Inflammatory macrophage treated with lipopolysaccharide for 1 hour (primary cell): ENCODE data around the gene MRPL23.

Experiments
- DNase-seq, 2 donors: peaks; one replicate each; pipeline ENCODE4 v3.0.0-alpha.2; 2020 to 2022

MRPL23 gene

DNA sequence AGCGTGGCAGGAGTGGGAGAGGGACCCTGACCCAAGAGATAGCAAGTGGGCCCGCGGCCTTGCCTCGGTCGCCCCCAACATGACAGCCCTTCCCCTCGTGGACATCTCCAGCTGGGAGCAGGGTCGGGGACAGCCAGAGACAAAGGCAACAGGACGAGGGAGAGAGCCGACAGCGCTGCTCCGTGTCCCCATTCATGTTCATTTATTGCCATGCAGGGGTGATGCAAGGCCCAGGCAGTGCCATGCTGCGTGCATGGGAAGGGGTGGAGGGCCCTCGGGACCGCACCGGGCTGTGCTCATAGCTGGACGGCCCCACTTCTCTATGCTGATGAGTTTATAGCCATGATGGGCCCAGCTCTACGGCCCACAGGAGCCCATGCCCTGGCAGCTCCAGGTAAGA is 12.7 kb downstream of the MRPL23 start:
- no peak for DNase-seq

DNA sequence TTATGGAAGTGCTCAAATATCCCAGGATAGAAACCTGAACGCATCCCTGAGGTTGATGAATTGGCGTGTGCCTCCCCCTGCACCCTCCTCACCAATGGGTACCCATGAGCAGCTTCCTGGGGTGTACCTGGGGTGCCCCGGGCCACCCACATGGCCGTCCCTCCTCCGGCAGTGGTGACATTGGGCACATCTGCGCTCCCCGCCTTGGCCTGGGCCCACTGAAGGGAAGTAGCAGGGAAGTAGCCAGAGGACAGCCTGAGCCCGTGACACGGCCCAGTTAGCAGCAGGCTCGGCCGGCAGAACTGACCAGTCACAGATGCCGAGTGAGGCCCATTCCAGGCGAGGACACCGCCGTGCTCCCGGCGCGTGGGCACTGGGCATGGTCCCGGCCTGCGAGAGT is 16.7 kb downstream of the MRPL23 start:
- no peak for DNase-seq

DNA sequence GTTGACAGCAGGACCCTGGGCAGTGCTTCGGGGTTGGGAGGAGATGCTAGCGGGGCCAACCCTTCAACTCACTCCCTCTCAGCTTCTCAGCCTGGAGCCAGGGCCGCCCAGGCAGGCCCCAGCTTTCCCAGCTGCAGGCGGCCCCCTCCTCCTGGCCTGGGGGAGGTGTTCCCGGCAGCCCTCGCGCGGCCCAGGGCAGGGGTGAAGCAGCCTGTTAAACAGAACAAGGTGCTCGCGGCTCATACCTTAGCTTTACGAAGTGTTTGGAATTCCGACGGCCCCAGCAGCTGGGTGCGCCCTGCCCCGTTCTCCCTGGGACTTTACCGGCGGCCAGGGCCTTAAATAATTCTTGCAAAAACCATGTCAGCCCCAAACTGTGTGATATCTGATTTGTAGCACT is 17.2 kb downstream of the MRPL23 start:
- no peak for DNase-seq

DNA sequence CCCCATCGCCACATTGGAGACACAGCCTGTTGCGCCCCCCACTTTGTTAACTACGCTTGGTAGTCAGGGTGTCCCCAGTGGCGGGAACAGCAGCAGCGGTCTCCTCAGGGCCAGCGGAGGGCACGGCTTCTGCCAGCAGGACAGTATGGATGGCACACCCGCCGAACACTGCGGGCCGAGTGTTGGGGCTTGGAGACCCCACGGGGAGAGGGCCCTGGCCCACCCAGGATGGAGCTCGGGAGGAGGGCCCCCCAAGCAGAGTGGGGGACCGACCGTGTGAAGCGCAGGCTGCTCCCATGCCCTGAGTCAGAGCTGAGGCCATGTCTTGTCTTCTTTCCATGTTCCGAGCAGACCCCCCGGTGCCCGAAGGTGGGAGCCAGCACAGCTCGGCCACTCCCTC is 17.8 kb downstream of the MRPL23 start:
- no peak for DNase-seq

DNA sequence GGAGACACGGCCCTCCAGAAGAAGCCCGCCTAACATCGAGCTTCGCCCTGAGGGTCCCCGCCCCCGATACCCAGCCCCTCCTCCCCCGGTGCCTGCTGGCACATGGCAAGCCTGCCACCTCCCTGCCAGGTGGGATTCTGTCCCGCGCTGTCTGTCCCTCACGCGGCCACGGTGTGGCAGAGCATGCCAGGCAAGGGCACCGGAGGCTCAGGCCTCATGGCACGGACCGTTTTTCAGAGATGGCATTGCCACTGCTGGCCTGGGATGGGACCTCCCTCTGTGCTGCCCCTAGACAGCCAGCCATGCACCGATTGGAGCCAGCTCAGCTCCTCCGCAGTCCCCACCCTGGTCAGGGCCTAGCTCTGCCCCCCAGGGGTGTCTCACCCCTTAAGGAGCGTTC is 19.4 kb downstream of the MRPL23 start:
- no peak for DNase-seq

DNA sequence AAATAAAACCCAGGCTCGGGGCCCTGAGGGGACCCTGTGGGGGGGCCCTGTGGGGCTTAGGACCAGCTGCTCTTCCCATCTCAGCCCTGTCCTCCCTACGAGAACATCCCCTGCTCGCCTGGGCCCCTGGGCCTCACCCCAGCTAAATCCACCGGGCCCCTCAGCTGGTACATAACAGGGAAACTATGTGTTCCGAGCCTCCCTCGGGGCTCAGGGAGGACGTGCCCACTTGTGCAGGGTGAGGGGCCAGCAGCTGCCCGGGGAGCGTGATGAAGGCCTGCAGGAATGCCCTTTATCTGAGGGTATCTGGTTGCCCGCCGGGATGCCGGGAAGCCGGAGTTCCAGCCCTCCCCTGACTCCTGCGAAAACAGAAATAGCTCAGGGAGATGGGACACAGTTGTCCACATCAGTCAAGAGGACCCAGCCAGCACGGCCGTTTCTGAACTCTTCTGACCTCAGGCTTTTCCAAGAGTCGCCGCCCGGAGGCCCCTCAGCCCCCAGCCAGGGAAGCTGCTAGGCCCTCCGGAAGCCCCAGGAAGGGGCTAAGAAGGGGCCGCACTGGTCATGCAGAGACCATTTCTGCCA is 20.6 kb downstream of the MRPL23 start:
- no peak for DNase-seq

DNA sequence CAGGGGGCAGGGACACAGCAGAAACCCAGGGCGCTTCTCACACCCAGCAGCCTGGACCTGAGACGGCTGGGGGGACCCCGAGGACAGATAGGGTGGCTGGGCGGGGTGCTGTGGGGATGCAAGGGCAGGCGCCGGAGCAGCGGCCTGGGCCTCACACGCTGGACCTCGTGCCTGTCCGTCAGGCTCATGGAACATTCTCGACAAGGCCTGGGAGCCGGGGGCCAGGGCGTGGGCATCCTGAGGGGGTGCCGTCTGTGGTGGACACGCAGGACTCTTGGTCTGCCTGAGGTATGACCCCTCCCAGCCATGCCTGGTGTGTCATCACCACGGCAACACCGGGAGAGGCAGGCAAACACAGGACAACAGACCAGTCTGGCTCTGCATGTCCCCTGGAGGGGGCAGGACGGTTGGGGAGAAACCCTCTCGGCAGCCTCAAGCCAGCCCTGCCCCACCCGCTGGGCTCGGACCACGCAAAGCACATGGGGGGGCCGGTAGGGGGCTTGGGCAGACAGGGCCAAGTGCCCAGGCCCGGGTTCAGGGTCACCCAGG is 21.4 kb downstream of the MRPL23 start:
- no peak for DNase-seq

DNA sequence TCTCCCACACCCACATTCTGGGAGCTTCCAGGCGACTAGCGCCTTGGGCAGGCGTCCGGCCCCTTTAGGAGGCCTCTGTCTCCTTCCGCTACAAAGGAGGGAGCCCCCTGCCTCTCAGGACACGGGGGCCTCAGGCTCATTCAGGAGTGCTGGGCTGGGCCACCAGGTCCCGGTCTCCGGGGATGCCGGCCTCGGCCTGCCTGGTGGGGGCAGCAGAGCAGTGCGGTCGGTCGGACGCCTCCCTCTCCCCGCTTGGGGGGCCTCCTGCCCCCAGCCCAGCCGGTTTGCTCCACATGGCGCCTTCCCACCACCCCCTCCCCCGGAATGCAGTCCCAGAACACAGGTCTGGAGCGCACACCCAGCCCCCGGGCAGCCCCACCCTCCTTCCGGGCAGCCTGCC is 21.9 kb downstream of the MRPL23 start:
- DNase-seq = no peak

DNA sequence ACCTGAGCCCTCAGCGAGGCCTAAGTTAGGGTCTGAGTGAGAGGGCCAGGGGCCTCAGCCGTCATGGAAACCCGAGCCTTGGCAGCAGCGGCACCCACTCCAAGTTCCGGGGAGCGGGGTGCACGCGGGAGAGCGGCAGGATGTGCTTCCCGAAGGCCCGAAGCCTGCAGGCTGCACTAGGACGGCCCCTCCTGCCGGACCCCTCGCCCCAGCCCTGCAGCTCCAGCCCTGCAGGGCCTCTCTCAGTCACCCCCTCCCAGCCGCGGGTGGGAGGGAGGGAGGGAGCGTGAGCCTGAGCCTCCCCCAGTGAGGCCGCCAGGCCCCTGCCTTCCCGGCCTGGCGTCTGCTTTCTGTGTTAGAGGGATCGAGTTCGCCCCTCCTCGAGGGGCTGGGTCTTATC is 22.6 kb downstream of the MRPL23 start:
- DNase-seq = no peak

DNA sequence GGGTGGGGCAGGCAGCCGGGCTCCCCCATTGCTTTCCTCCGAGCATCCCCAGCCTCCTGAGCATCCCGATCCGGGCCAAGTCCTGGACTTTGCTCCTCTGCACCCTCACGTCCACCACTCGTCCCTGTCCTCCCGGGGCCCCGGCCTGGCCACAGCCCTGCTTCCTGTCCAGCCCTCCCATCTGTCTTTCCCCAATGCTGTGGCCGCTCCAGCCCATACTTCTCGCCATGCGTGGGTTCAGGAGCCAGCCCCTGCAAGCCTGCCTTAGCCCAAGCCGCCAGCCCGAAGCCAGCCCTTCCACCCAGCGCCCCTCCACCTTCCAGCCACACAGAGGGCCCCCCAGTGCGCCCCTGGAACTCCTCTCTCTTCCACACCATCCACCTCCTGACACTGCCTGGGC is 23.8 kb downstream of the MRPL23 start:
- DNase-seq = no peak

DNA sequence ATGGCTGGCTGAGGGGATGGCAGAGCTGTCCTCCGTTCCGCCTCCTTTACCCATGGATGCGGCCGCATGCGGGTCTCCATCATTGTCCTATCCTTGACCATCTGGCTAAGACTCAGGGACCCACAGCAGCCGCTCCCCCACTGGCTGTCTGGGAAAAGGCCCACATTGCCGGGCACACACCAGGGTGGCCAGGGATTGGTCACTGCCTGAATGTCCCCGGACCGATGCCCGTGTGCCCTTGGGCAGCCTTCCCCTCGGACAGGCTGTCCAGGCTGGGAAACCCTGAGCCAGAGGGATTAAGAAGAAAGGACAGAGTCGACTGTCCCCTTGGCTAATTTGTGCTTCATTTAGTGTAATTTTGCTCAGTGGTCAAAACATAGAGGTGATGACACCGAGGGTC is 28.1 kb downstream of the MRPL23 start:
- DNase-seq = no peak

DNA sequence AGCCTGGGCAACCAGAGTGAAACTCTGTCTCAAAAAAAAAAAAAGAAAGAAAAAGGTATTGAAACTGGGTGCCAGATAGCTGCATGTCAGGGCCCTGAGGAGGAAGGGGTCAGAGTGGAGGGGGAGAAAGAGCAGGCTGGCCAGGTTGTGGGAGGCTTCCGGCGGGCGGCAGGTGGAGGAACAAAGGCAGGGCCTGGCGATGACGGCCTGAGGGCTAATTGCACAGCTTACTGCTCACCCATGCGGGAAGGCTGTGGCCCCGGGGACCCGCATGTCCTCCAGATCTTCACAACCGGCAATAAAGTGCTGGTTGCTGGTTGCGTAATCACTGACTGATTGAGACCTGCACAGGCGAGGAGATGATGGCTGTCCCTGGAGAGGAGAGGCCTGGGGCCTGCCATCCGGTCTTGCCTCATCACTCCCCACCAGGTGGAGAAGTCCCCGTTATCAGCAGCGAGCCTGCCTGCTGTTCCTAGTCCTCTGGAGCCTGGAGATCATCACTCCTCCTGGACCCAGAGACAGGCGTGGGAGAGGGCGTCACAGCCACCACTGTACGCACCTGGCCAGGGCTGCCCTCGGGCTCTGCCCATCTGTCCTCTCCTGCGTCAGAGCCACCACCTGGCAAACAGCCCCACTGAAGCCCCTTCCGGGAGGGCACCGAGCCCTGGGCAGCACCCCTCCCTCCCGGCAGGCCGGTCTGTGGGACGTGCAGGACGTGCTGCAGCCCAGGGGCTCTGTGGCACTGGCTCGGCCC is 31.8 kb downstream of the MRPL23 start:
- no peak for DNase-seq

DNA sequence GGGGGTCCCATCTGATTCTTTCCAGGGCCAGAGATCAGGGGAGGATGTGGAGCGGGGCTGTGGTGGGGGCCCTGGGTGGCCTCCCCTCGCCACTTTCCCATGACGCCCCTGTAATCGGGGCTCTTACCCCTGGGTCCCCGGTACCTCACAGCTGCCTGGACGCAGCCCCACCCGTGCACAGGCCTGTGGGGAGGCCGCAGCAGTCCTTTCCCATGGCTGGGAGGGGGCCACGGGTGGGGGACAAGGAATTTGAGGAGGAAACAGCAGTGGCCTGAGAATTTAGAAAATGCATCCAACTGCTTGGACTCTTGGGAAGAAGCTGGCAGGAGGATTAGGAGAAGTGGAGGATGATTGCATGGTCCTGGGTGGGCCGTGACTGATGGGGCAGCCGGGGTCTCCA is 32.5 kb downstream of the MRPL23 start:
- no peak for DNase-seq

DNA sequence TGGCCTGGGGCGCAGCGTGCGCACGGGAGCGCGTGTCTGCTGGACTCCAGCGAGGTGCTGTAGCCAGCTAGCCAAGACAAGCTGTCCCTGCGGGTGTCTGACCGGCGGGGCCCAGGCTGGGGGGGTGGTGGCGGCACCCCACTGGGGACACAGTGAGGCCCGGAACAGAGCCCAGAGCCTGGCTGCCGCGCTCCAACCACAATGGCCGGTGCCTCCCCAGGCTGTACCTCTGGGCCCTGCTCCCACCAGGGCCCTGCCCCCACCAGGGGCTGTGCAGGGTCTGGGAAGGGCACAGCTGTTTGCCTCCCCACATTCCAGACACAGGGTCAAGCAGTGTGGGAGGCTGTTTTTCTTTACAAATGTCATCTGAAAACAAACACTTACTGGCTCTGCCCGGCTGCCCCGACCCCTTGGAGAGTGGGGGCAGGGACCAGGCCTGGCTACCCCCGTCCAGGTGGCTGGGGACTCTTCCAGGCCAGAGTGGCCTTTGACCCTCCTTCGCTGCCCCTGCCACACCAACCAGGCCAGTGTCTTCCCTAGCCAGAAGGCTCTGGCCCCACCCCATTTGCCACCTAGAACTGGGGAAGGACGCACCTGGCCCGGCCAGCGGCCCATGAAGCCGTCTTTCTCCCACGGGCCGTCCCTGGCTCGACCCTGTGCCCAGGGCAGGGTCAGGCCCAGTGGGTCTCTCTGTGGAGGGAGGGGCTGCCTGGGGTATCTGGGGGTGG is 35.9 kb downstream of the MRPL23 start:
- no peak for DNase-seq

DNA sequence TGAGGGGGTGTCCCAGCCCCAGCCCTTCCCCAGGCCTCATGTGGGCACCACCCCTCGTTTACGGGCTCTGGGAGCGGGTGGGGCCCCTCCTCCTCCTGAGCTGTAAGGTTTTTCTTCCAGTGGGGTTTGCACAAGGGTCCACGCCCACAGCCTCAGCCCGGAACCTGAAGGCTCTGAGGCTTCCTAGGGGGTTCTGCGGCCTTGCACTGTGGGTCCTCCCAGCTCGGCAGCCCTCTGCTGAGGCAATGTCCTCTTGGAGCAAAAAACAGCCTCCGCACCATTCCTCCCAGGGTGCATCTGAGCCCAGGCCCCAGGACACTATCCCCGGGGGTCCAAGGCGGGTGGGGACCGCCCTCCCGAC is 36.4 kb downstream of the MRPL23 start:
- DNase-seq = no peak

DNA sequence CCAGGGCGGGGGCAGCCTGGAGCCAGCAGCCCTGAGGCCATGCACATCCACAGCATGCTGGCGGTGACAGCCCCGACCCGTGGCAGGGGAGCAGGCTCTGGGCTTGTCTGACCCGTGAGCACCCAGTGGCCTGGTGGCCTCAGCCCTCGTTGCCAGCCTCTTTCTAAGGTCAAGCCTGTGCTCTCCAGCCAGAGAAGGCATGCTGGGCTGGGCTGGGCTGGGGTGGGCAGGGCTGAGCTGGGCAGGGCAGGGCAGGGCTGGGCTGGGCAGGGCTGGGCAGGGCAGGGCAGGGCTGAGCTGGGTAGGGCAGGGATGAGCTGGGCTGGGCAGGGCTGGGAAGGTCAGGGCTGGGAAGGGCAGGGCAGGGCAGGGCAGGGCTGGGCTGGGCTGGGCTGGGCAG is 39.9 kb downstream of the MRPL23 start:
- DNase-seq = no peak

DNA sequence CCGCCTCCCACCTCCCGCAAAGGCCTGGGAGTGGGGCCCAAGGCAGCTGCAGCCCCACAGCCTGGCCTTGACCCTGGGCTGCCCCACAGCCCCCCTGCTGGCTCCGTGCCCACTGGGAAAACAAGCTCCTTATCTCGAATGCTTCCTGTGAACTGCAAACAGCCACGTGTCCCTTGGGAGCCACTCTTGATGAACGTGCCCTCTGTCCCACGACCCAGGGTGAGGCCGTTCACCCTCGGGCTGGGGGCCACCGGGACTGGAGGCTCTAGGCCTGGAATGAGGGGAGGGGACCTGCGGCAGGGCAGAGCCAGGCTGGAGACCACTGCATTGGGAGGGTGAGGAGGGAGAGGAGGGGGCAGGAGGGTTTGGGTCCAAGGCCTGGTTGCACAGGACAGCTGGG is 41.0 kb downstream of the MRPL23 start:
- no peak for DNase-seq

DNA sequence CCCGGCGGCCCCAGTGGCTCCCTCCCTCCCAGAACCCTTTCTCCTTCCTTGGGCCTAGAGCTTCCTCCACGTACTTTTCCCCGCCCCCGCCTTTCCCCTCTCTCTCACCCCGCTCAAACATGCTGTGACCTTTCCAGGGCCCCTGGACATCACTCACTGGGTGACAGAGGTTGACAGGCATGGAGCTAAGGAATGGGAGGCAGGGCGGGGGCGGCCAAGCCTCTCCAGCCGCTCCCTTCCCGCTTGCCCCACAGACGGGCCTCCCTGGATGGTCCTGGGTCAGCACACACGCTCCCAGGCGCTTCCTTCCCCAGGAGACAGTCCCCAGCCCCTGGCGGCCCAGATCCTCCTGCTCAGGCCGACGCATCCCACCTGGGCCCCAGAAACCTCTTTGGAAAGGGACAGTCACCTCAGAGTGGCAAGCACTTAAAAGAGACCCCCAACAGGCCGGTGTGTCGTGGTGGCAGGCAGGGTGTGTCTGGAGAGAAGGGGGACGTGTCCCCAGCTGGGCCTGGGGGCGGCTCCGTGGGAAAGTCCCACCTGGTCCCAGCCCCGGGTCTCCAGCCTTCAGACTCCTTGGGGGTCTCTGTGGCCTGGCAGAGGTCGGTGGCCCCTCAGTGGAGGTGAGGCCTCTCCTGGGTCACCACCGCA is 41.7 kb downstream of the MRPL23 start:
- DNase-seq = no peak

DNA sequence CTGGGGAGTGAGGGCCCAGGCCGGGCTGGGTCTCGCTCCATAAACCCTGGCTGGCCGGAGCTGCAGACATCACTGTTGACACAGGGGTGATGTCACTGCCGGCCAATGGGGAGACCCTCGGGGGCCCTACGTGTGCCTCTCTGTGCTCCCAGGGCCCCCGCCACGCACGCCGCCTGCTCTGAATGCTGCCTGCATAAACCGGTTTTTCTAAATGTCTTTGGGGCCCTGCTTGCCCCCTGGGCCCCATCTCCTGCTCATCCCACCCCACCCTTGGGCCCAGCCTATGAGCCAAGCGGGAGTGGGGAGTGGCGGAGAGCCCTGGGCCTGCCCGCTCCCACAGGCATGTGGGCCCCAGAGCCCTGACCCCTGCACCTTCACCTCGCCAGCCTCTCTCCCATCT is 42.8 kb downstream of the MRPL23 start:
- DNase-seq = no peak

DNA sequence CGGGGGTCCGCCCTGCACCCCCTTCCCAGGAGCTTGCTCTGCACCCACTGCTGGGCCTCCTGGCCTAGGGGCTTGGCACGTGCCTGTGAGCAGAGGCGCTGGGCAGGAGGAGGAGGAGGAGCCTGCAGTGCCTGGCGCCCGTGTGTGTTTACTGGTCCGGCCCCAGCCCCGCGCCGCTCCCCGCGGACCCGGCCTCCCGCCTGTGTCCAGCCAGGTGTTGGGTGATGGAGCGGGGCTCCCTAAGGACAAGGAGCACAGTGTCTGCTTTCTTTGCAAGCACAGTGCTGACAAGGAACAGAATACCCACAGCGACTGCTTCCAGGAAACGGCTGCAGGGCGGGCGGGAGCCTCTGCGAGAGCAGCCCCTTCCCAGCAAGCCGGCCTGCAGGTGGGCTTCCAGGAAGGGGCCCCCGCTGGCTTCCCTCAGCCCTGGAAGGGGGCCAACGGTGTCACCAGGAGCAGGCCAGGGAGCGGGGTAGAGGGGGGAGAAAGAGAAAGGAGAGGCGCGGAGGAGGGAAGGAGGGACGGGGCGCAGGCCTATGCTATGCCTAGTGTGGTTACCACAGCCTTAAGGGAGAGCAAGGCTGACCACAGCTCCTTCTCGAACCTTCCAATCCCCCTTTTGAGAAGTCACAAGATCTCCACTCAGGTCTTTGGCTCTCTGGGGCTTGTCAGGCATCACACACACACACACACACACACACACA is 43.9 kb downstream of the MRPL23 start:
- DNase-seq = no peak

DNA sequence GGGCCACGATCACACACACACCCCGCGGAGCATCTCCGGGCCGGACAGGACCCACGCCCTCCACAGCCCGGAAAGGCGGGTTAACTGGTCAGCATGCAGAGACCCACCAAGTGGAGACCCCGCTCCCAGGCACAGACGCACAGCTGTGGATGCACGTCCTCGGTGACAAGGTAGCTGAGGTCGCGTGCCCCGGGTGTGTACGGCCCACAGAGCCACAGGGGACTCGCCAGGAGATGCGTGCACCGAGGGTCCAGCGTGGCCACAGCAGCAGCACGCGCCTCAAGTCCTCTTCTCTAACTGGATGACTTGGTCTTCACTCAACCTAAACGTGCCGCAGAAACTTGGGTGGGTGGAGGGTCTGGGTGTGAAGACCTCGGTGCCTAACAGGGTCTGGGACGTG is 45.0 kb downstream of the MRPL23 start:
- DNase-seq = no peak

DNA sequence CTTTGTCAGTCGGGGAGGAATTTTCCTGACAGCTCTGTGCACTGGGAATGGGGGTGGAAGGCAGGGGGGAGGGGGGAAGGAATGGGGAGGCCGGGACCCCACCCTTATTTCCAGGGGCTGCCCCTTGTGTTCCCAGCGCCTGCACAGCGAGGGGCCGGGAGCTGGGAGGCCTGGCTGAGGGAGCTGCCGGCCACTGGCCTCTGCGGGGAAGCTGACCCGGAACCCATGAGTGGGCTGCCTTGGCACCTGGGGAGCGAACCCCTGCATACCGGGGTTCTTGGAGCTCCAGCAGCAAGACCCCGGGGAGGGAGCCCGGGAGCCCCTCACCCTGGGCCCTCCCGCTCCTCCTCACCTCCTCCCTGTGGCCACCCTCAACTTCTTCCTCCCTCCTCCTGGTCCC is 47.0 kb downstream of the MRPL23 start:
- no peak for DNase-seq

DNA sequence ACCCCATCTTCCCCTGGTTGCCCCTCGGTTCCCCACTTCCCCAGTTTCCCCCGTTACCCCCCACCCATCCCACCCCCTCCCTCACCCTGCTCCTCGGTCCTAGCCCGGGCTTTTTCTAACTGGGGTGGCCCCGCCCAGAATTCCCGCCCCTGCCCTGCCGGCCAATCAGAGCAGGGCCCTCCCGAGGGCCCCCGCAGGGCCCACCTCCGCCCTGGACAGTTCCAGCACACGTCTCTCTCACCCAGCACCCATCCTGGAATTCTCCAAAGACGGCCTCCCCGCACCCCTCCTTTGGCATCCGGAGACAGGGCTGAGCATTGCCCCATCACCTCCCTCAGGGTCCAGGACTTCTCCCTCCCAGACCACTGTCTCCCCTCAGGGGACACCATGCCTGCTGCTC is 50.6 kb downstream of the MRPL23 start, which contains the start of gene H19:
TSS of gene H19 (minus strand) at position 88 of the 400 bp plus-strand sequence.
- no peak for DNase-seq
